ENCODE measurements around the gene EXOC4. TPM values are rescaled to one million over a fixed set of nuclear protein-coding genes. Genes with fewer than 3 reads are reported as not detected.

EXOC4 gene
- polyA plus RNA-seq, 1 experiment, result 45.9 TPM

DNA sequence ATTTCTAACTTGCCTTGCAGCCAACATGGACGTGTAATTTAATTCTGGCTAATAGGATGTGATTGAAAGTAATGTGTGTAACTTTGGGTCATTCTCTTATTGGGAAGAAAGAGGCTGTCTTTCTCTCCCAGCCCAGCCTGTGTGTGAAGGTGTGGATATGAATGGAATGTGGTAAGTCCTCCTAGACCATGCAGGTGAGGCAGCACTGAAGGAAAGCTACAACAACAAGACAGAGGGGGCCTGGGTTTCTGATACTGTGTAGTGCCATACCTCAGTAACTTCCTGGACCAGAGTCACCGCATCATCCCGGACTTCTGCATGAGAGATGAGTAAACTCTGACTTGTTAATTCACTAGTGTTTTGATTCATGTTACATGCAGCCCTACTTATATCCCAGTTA, 237.0 kb downstream of the EXOC4 start:
- Histone ChIP-seq H3K27me3 (ENCODE audit: control insufficient read depth, insufficient read depth, low read length) (no peaks in the 10 kb centered on the region), H3K4me3 (ENCODE audit: low read depth, low read length) (no peak overlapping the region), H3K36me3 (ENCODE audit: control insufficient read depth, insufficient read depth, low read length) (no peaks in the 10 kb centered on the region)
- POLR2A ChIA-PET, result no interaction called here
- DNase-seq (ENCODE audit: low read depth), result no peak
- TF ChIP-seq, protein P1, sequence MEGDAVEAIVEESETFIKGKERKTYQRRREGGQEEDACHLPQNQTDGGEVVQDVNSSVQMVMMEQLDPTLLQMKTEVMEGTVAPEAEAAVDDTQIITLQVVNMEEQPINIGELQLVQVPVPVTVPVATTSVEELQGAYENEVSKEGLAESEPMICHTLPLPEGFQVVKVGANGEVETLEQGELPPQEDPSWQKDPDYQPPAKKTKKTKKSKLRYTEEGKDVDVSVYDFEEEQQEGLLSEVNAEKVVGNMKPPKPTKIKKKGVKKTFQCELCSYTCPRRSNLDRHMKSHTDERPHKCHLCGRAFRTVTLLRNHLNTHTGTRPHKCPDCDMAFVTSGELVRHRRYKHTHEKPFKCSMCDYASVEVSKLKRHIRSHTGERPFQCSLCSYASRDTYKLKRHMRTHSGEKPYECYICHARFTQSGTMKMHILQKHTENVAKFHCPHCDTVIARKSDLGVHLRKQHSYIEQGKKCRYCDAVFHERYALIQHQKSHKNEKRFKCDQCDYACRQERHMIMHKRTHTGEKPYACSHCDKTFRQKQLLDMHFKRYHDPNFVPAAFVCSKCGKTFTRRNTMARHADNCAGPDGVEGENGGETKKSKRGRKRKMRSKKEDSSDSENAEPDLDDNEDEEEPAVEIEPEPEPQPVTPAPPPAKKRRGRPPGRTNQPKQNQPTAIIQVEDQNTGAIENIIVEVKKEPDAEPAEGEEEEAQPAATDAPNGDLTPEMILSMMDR (IDR thresholded peaks at IDR 0.05; ENCODE audit: insufficient read depth, low read depth, low read length), result no peak
- CTCF ChIA-PET, result interaction anchor here (0.8 to 1.3 kb wide), 2 partner anchors 10 to 16 kb away, joined by 3 read pairs; no protein-coding TSS in a partner anchor

DNA sequence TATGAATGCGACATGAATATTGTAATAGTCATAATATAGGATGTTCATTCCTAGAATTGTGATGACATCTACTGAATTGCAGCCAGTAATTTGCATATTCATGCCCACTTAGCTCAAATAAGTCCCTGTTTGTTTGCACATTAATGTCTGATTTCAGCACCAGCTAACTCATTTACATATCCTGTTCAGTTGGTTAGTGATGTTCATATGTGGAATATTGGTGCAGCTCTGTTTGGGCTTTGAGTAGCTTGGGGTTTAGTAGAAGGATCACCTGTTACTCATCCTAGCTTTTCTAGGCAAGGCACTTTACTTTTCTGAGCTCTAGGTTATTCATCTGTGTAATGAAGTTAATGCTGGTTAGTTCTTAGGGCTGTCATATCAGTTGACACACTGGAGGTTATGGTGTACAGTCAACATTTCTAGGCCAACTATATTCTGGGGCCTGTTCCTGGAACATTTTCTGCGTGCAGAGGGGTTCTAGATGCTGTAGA, 238.4 kb downstream of the EXOC4 start:
- H3K4me3 ChIP-seq (ENCODE audit: low read depth, low read length), result no peak overlapping the region
- ChIA-PET CTCF (interaction anchor here (1.3 kb wide), 1 partner anchor 12 kb away, joined by 3 read pairs; no protein-coding TSS in a partner anchor), POLR2A (no interaction called here)
- no peaks in the 10 kb centered on the region for H3K27me3 ChIP-seq (ENCODE audit: control insufficient read depth, insufficient read depth, low read length)
- no peaks in the 10 kb centered on the region for H3K36me3 ChIP-seq (ENCODE audit: control insufficient read depth, insufficient read depth, low read length)
- TF ChIP-seq, protein P1 (IDR thresholded peaks at IDR 0.05; ENCODE audit: insufficient read depth, low read depth, low read length), result no peak
- DNase-seq (ENCODE audit: low read depth), result no peak

DNA sequence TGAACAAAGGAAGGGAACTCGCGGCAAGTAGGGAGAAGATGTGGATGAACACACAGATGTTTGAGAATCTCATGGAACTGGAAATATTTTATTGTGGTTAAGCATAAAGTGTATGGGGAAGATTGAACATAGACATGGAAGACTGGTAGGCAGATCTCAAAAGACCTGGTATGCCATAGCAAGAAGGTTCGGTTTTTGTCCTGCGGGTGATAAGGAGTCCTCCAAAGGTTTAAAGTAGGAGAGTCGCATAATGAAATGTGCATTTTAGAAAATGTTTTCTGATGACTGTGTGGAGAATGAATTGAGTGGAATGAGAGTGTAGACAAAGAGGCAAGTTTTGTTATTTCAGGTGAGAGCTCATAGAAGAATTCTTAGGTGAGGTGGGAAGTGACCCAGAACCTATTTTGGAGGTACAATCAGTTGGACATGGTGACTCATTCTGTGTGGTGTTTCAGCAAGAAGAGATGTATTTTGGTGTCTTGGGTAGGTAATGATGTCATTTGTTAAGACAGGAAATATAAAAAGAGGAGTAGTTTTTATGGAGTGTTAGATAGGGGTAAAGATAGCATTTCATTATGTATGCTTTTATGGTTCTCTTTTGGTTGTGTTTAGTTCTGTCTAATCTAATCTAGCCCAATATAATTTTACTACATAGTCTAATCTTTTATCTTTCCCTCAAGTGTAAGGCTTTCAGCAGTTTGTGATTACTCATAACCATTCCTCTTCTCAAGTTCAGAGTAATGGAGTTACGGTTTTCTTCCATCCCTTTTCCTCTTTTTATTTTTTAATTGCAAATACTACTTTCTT, 239.2 kb downstream of the EXOC4 start:
- peak; percentile 69 for DNase-seq (ENCODE audit: low read depth)
- ChIA-PET POLR2A (no interaction called here), CTCF (no interaction called here)
- Histone ChIP-seq H3K27me3 (ENCODE audit: control insufficient read depth, insufficient read depth, low read length) (no peaks in the 10 kb centered on the region), H3K36me3 (ENCODE audit: control insufficient read depth, insufficient read depth, low read length) (no peaks in the 10 kb centered on the region), H3K4me3 (ENCODE audit: low read depth, low read length) (no peak overlapping the region)
- TF ChIP-seq, protein P1 (IDR thresholded peaks at IDR 0.05; ENCODE audit: insufficient read depth, low read depth, low read length), result no peak

DNA sequence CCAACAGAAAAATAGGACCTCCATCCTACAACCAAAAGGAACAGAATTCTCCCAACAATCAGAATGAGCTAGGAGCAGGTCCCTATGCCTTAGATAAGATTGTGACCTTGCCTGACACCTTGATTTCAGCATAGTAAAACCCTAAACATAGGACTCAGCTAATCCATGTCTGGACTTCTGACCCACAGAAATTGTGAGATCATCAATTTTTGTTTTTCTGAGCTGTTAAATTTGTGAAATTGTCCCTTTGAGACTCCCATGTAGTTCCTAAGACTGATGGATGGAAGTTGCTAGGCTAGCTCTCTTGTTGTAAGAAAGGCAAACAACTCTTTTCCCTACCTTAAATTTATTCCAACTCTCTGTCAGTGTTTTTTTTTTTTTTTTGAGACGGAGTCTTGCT, 244.2 kb downstream of the EXOC4 start:
- Histone ChIP-seq H3K4me3 (ENCODE audit: low read depth, low read length) (no peak overlapping the region), H3K27me3 (ENCODE audit: control insufficient read depth, insufficient read depth, low read length) (no peaks in the 10 kb centered on the region), H3K36me3 (ENCODE audit: control insufficient read depth, insufficient read depth, low read length) (no peaks in the 10 kb centered on the region)
- TF ChIP-seq, protein P1 (IDR thresholded peaks at IDR 0.05; ENCODE audit: insufficient read depth, low read depth, low read length), result no peak
- no peak for DNase-seq (ENCODE audit: low read depth)
- CTCF ChIA-PET, result interaction anchor here (0.6 kb wide), 1 partner anchor 80 kb away, joined by 4 read pairs; no protein-coding TSS in a partner anchor
- POLR2A ChIA-PET, result interaction anchor here (0.7 kb wide), 1 partner anchor 12 kb away, joined by 17 read pairs; no protein-coding TSS in a partner anchor

DNA sequence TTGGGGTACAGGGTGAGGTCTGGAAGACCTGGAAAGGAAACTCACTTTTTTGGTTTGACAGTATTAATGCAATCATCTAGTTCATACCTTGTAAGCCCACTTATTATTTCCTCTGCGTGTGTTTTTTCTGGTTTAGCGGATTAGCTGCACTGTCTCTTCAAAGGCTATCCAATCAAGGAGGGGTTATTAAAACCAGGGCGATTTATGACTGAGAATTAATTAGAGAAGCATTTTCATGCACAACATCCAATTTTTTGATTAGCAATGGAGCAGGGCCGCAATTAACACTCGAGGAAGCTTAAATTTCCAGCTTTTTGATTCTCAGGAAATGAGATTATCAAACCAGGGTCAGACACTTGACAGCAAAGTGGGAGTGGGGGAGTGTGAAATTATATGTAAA, 248.9 kb downstream of the EXOC4 start:
- Histone ChIP-seq H3K4me3 (ENCODE audit: low read depth, low read length) (no peak overlapping the region), H3K27me3 (ENCODE audit: control insufficient read depth, insufficient read depth, low read length) (no peaks in the 10 kb centered on the region), H3K36me3 (ENCODE audit: control insufficient read depth, insufficient read depth, low read length) (no peaks in the 10 kb centered on the region)
- TF ChIP-seq, protein P1 (IDR thresholded peaks at IDR 0.05; ENCODE audit: insufficient read depth, low read depth, low read length), result no peak
- POLR2A ChIA-PET, result interaction anchor here (0.6 kb wide), 1 partner anchor 39 kb away, joined by 3 read pairs; no protein-coding TSS in a partner anchor
- no peak for DNase-seq (ENCODE audit: low read depth)
- CTCF ChIA-PET, result interaction anchor here (0.6 to 1.2 kb wide), 2 partner anchors 67 to 137 kb away, joined by 3 read pairs; no protein-coding TSS in a partner anchor
